Activated CD8-positive, alpha-beta memory T cell treated with anti-CD3 and anti-CD28 coated beads for 24 hours (primary cell): ENCODE results near the gene ANO2.

Experiments
- DNase-seq: peaks from one replicate; pipeline ENCODE4 v3.0.0-alpha.2; 2020

The ANO2 gene

GRCh38 chr12:5945071-5946008 lies at the start of gene ANO2:
Gene ANO2, minus strand, starts transcription at chr12:5945259. Its CDS starts 42 bp downstream, at chr12:5945217.
- no peak for DNase-seq

GRCh38 chr12:5989621-5990020 lies 44.6 kb upstream of the ANO2 start:
- no peak for DNase-seq

GRCh38 chr12:5988659-5989116 lies 43.6 kb upstream of the ANO2 start:
- peak; percentile 88 for DNase-seq

GRCh38 chr12:5988088-5988487 lies 43.0 kb upstream of the ANO2 start:
- no peak for DNase-seq

- no peak for DNase-seq
These were observed 42.5 kb upstream of the ANO2 start for GRCh38 chr12:5987573-5987972.

GRCh38 chr12:5985471-5985870 lies 40.4 kb upstream of the ANO2 start:
- no peak for DNase-seq

- DNase-seq = no peak
These were observed 39.8 kb upstream of the ANO2 start for GRCh38 chr12:5984873-5985272.

- no peak for DNase-seq
These were observed 37.0 kb upstream of the ANO2 start for GRCh38 chr12:5982106-5982505.

- no peak for DNase-seq
These were observed 32.5 kb upstream of the ANO2 start for GRCh38 chr12:5977556-5977955.

GRCh38 chr12:5976711-5977110 lies 31.7 kb upstream of the ANO2 start:
- DNase-seq = no peak

GRCh38 chr12:5976196-5976595 lies 31.1 kb upstream of the ANO2 start:
- DNase-seq = no peak

- no peak for DNase-seq
These were observed 28.5 kb upstream of the ANO2 start for GRCh38 chr12:5973461-5974115.

GRCh38 chr12:5972387-5972786 lies 27.3 kb upstream of the ANO2 start:
- no peak for DNase-seq

- no peak for DNase-seq
These were observed 26.3 kb upstream of the ANO2 start for GRCh38 chr12:5971194-5971850.

- DNase-seq = no peak
These were observed 25.1 kb upstream of the ANO2 start for GRCh38 chr12:5969974-5970690.

- no peak for DNase-seq
These were observed 24.3 kb upstream of the ANO2 start for GRCh38 chr12:5969156-5969973.

- no peak for DNase-seq
These were observed 22.8 kb upstream of the ANO2 start for GRCh38 chr12:5967645-5968415.

- no peak for DNase-seq
These were observed 21.5 kb upstream of the ANO2 start for GRCh38 chr12:5966486-5967095.

GRCh38 chr12:5965950-5966383 lies 20.9 kb upstream of the ANO2 start:
- peak; percentile 70 for DNase-seq
